Tibial nerve (tissue), 4 donors: ENCODE measurements around the gene RILPL2. TPM values are rescaled to one million over a fixed set of nuclear protein-coding genes. Genes with fewer than 3 reads are reported as not detected.
"Not testable (repeated sequence)": the region's sequence is repeated elsewhere in the genome, so short reads cannot be mapped to it uniquely, and the experiment has no call there.

Experiments used
- DNase-seq, 2 donors: peaks; one replicate each; pipeline ENCODE4 v3.0.0-alpha.2; 2019; ENCODE audit warnings: low spot score in 2 of 2
- H3K27ac ChIP-seq, 4 donors: fragments of 200-600 bp; sonication (generic) in 3 of 4; one replicate each; pipeline ENCODE4 v1.5.1; 2017 to 2019; ENCODE audit warnings: mild to moderate bottlenecking in 1 of 4
- H3K27me3 ChIP-seq, 2 donors: fragments of 200-600 bp; sonication (generic) in 1 of 2; one replicate each; pipeline versions ENCODE4 v1.5.1 to v1.6.0; 2017 to 2019
- H3K36me3 ChIP-seq, 3 donors: fragments of 200-600 bp; sonication (generic); one replicate each; pipeline ENCODE4 v1.5.1; 2018 to 2019
- H3K4me1 ChIP-seq, 4 donors: fragments of 200-600 bp; sonication (generic) in 3 of 4; one replicate each; pipeline ENCODE4 v1.5.1; 2017 to 2019
- H3K4me3 ChIP-seq, 4 donors: fragments of 200-600 bp; sonication (generic) in 3 of 4; one replicate each; pipeline ENCODE4 v1.5.1; 2017 to 2019; ENCODE audit warnings: mild to moderate bottlenecking in 1 of 4, moderate library complexity in 1 of 4
- H3K9me3 ChIP-seq, 4 donors: fragments of 200-600 bp; sonication (generic) in 3 of 4; one replicate each; pipeline ENCODE4 v1.5.1; 2017 to 2019
- CTCF ChIP-seq, 5 experiments: fragments of 200-600 bp in 3 of 5; fragments of 450-650 bp in 2 of 5; sonication (generic) in 3 of 5; IDR thresholded peaks; one replicate each; pipeline ENCODE4 v1.5.1; 2016 to 2019; ENCODE audit warnings: antibody characterized with exemption in 5 of 5, mild to moderate bottlenecking in 3 of 5, moderate library complexity in 2 of 5
- EP300 ChIP-seq, 2 donors: sonication (generic); formaldehyde crosslinking; IDR thresholded peaks; one replicate each; pipeline ENCODE4 v1.6.1; 2017; ENCODE audit warnings: antibody characterized with exemption in 2 of 2, mild to moderate bottlenecking in 1 of 2
- POLR2A ChIP-seq, 2 donors: fragments of 450-650 bp; IDR thresholded peaks; one replicate each; pipeline ENCODE4 v1.6.1; 2017; ENCODE audit warnings: antibody characterized with exemption in 2 of 2, mild to moderate bottlenecking in 2 of 2, moderate library complexity in 2 of 2
- WGBS, 2 donors: methylation state at CpG; one replicate each; pipeline ENCODE4 v1.1.5; 2018; 5-methylcytosine and 5-hydroxymethylcytosine counted together
- total RNA-seq, 4 donors: library from RNA; depleted of rRNA; stranded (reverse); fragments of >200 nt; gene quantifications; one replicate each; pipeline ENCODE4 v1.1.0, GENCODE V29; 2016

The RILPL2 gene
- total RNA-seq, 4 donors from 2014 or later = 5.2 to 6.9 (median 6.1) TPM

- Histone ChIP-seq H3K9me3 (no peaks in the 10 kb centered on the region), H3K4me3 (peak overlapping the region in 3 of 4 donors; percentile 46 to 76 (median 56)), H3K36me3 (peaks cover 0 to 35% (median 0%) of the 10 kb centered on the region in 3 donors), H3K27me3 (no peaks in the 10 kb centered on the region), H3K4me1 (peaks cover 0 to 56% (median 24%) of the 10 kb centered on the region in 4 donors), H3K27ac (peak overlapping the region; percentile 53 to 93 (median 76))
- WGBS, 2 donors = 0% methylated on average over 9 to 12 of the region's 102 CpGs
- no peak for DNase-seq
- peak in 1 of 2 donors; percentile 33 for TF ChIP-seq POLR2A (IDR thresholded peaks at IDR 0.05)
- TF ChIP-seq CTCF (IDR thresholded peaks at IDR 0.05) = no peak
Observed at GRCh38 chr12:123388951-123389559, 47.4 kb downstream of the RILPL2 start.

GRCh38 chr12:123388177-123388950 is 48.1 kb downstream of the RILPL2 start:
- H3K9me3 ChIP-seq = no peaks in the 10 kb centered on the region
- 1 to 2% methylated on average over 14 to 35 of the region's 52 CpGs for WGBS, 2 donors
- H3K36me3 ChIP-seq = peaks cover 0 to 28% (median 0%) of the 10 kb centered on the region in 3 donors
- peak overlapping the region; percentile 35 to 76 (median 61) for H3K4me3 ChIP-seq
- DNase-seq = peak; percentile 57 to 62
- TF ChIP-seq POLR2A (IDR thresholded peaks at IDR 0.05) = no peak
- peak in 3 of 5 experiments; percentile 17 to 34 (median 33) for TF ChIP-seq CTCF (IDR thresholded peaks at IDR 0.05)
- peak in 1 of 2 donors; percentile 61 for TF ChIP-seq EP300 (IDR thresholded peaks at IDR 0.05)
- peak overlapping the region; percentile 65 to 95 (median 88) for H3K27ac ChIP-seq
- peaks cover 0 to 56% (median 24%) of the 10 kb centered on the region in 4 donors for H3K4me1 ChIP-seq
- no peaks in the 10 kb centered on the region for H3K27me3 ChIP-seq

- no peak for DNase-seq
- Histone ChIP-seq H3K9me3 (no peaks in the 10 kb centered on the region), H3K27ac (peak overlapping the region in 3 of 4 donors; percentile 82 to 95 (median 93)), H3K4me1 (peaks cover 0 to 58% (median 24%) of the 10 kb centered on the region in 4 donors), H3K4me3 (peak overlapping the region in 3 of 4 donors; percentile 61 to 76 (median 61)), H3K27me3 (no peaks in the 10 kb centered on the region), H3K36me3 (peaks cover 0 to 20% (median 0%) of the 10 kb centered on the region in 3 donors)
- TF ChIP-seq CTCF (IDR thresholded peaks at IDR 0.05) = no peak
- no peak for TF ChIP-seq EP300 (IDR thresholded peaks at IDR 0.05)
- no peak for TF ChIP-seq POLR2A (IDR thresholded peaks at IDR 0.05)
- 64 to 68% methylated on average over 8 of the region's 8 CpGs for WGBS, 2 donors
Observed at GRCh38 chr12:123387508-123388176, 48.8 kb downstream of the RILPL2 start.

- DNase-seq, H3K27ac ChIP-seq, H3K9me3 ChIP-seq, H3K36me3 ChIP-seq, H3K4me3 ChIP-seq, H3K27me3 ChIP-seq: not testable (repeated sequence)
- peaks cover 0 to 37% (median 18%) of the 10 kb centered on the region in 4 donors for H3K4me1 ChIP-seq
- 92 to 94% methylated on average over 9 of the region's 9 CpGs for WGBS, 2 donors
Observed at GRCh38 chr12:123385536-123385935, 50.9 kb downstream of the RILPL2 start.

- Histone ChIP-seq H3K9me3 (no peaks in the 10 kb centered on the region), H3K27me3 (no peaks in the 10 kb centered on the region), H3K4me1 (peaks cover 0 to 32% (median 13%) of the 10 kb centered on the region in 4 donors), H3K4me3 (peak overlapping the region in 3 of 4 donors; percentile 51 to 80 (median 77)), H3K27ac (peak overlapping the region in 1 of 4 donors; percentile 79), H3K36me3 (no peaks in the 10 kb centered on the region)
- 6 to 16% methylated on average over 1 of the region's 1 CpG for WGBS, 2 donors
- TF ChIP-seq EP300 (IDR thresholded peaks at IDR 0.05) (no peak), POLR2A (IDR thresholded peaks at IDR 0.05) (no peak), CTCF (IDR thresholded peaks at IDR 0.05) (no peak)
- DNase-seq = no peak
Observed at GRCh38 chr12:123384994-123385376, 51.5 kb downstream of the RILPL2 start.
